ENCODE data around the gene PDE8A. TPM values are rescaled to one million over a fixed set of nuclear protein-coding genes. Genes with fewer than 3 reads are reported as not detected.

The PDE8A gene, protein sequence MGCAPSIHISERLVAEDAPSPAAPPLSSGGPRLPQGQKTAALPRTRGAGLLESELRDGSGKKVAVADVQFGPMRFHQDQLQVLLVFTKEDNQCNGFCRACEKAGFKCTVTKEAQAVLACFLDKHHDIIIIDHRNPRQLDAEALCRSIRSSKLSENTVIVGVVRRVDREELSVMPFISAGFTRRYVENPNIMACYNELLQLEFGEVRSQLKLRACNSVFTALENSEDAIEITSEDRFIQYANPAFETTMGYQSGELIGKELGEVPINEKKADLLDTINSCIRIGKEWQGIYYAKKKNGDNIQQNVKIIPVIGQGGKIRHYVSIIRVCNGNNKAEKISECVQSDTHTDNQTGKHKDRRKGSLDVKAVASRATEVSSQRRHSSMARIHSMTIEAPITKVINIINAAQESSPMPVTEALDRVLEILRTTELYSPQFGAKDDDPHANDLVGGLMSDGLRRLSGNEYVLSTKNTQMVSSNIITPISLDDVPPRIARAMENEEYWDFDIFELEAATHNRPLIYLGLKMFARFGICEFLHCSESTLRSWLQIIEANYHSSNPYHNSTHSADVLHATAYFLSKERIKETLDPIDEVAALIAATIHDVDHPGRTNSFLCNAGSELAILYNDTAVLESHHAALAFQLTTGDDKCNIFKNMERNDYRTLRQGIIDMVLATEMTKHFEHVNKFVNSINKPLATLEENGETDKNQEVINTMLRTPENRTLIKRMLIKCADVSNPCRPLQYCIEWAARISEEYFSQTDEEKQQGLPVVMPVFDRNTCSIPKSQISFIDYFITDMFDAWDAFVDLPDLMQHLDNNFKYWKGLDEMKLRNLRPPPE
- total RNA-seq (10 to 100 TPM; 24.7 to 32.3 TPM), polyA plus RNA-seq (1 to 10 TPM in 1 of 3 donors, under 1 TPM in 2; 0.90 to 3.0 (median 0.93) TPM), total RNA-seq (27.9 to 53.2 (median 40.6) reads per million in 6 experiments)

GRCh38 chr15:84981711-84982300, at the start of gene PDE8A:
PDE8A (plus strand) TSS chr15:84981856; CDS start chr15:84982163, 307 bp downstream.
- H3K4me3 Mint-ChIP-seq = peak within 1 kb of the TSS; percentile 89 to 97 (median 95)
- H3K27ac Mint-ChIP-seq = peak within 1 kb of the TSS; percentile 88 to 98 (median 96)
- peak; percentile 4 to 28 for ATAC-seq
- no peaks in the 10 kb centered on the region for H3K27me3 Mint-ChIP-seq
- no peaks in the 10 kb centered on the region for H3K36me3 Mint-ChIP-seq
- H3K9me3 Mint-ChIP-seq = peaks cover 0 to 2% (median 0%) of the 10 kb centered on the region in 9 donors
- peak; percentile 29 to 79 (median 58) for DNase-seq
- POLR2A ChIA-PET = interaction anchor here (0.8 to 2.7 kb wide), 7 partner anchors 50 to 411 kb away, joined by 3 to 15 read pairs (median 6); partner anchors contain the start of gene ZSCAN2
- peaks cover 10 to 50% (median 39%) of the 10 kb centered on the region in 4 donors for H3K4me1 Mint-ChIP-seq

DNA sequence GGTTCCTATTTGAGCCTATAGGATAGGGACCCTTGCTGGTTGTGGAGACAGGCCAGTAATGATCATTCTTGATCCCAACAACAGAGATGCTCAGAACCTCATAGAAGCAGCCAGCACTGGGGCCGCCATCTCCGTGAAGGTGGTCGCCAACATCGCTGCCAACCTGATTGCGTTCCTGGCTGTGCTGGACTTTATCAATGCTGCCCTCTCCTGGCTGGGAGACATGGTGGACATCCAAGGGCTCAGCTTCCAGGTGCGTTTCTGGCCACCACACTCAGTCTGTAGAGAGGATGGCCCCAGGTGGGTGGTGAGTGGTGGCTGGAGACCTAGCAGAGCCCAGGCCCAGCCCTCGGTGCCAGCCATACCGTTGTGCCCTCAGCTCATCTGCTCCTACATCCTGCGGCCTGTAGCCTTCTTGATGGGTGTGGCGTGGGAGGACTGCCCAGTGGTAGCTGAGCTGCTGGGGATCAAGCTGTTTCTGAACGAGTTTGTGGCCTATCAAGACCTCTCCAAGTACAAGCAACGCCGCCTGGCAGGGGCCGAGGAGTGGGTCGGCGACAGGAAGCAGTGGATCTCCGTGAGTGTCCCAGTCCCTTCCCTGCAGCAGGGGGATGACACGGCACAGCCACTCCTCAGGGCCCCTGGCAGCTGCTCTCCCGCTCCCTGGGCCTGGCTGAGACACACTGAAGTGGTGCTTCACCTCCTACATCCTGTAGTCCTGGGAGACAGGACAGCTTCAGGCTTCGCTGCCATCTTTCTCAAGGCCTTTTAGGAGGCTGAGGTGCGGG, 46.5 kb upstream of the PDE8A start:
- no peak overlapping the region for H3K27ac Mint-ChIP-seq

GRCh38 chr15:84937144-84937543, 44.5 kb upstream of the PDE8A start:
- peaks cover 0 to 6% (median 4%) of the 10 kb centered on the region in 5 donors for H3K27me3 Mint-ChIP-seq
- H3K27ac Mint-ChIP-seq = peak overlapping the region in 1 of 10 donors; percentile 68
- no peak for DNase-seq
- POLR2A ChIA-PET = no interaction called here
- no peaks in the 10 kb centered on the region for H3K9me3 Mint-ChIP-seq
- peaks cover 0 to 1% (median 0%) of the 10 kb centered on the region in 4 donors for H3K4me1 Mint-ChIP-seq
- H3K4me3 Mint-ChIP-seq = no peak overlapping the region
- ATAC-seq = no peak
- H3K36me3 Mint-ChIP-seq = no peaks in the 10 kb centered on the region

More for the DNA sequence above, 46.5 kb upstream of the PDE8A start:
- no peak for ATAC-seq
- Mint-ChIP-seq H3K4me3 (no peak overlapping the region), H3K27me3 (peaks cover 0 to 6% (median 4%) of the 10 kb centered on the region in 5 donors), H3K9me3 (no peaks in the 10 kb centered on the region), H3K36me3 (no peaks in the 10 kb centered on the region), H3K4me1 (peaks cover 0 to 1% (median 0%) of the 10 kb centered on the region in 4 donors)
- POLR2A ChIA-PET = no interaction called here
- DNase-seq = no peak

DNA sequence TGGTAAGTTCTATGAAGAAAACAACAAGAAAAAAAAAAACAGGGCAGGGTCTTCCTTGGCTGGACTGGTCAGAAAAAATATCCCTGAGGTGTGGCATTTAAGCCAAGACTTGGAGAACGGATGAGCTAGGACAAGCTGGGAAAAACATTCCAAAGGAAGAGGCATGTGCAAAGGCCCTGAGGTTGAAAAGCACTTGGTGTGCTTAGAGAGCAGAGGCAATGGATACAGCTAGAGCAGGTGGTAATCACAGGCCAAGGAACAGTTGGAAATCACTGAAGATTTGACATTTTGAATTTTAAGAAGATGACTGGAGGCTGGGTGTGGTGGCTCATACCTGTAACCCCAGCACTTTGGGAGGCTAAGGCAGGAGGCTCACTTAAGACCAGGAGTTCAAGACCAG, 42.9 kb upstream of the PDE8A start:
- H3K36me3 Mint-ChIP-seq = no peaks in the 10 kb centered on the region
- no peak overlapping the region for H3K27ac Mint-ChIP-seq
- POLR2A ChIA-PET = no interaction called here
- H3K27me3 Mint-ChIP-seq = peaks cover 0 to 6% (median 4%) of the 10 kb centered on the region in 5 donors
- no peak overlapping the region for H3K4me3 Mint-ChIP-seq
- no peak for DNase-seq
- ATAC-seq = no peak
- H3K9me3 Mint-ChIP-seq = no peaks in the 10 kb centered on the region
- no peaks in the 10 kb centered on the region for H3K4me1 Mint-ChIP-seq

DNA sequence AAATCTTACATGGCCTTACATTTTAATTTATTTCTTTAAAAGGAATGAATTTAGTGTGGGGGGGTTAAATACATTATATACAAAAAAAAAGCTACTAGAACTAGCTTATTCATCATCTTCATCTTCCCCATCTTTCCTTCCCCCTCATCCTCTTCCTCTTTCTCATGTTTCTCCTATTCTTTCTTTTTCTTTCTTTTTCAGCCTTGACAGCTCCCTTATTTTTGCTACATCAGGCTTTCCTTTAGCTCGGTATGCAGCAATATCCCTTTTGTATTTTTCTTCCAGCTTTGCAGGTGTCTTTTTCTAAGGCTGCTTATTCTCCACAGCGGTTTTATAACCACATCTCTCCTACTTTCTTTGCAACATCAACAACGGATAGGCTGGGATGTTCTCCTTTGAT, 41.3 kb upstream of the PDE8A start:
- DNase-seq (no peak), ATAC-seq (no peak)
- no peaks in the 10 kb centered on the region for H3K4me1 Mint-ChIP-seq
- H3K27ac Mint-ChIP-seq = no peak overlapping the region
- no peaks in the 10 kb centered on the region for H3K36me3 Mint-ChIP-seq
- H3K4me3 Mint-ChIP-seq = no peak overlapping the region
- POLR2A ChIA-PET = interaction anchor here (0.6 kb wide), 1 partner anchor 14 kb away, joined by 3 read pairs; no protein-coding TSS in a partner anchor
- H3K27me3 Mint-ChIP-seq = peaks cover 0 to 7% (median 4%) of the 10 kb centered on the region in 5 donors
- no peaks in the 10 kb centered on the region for H3K9me3 Mint-ChIP-seq

DNA sequence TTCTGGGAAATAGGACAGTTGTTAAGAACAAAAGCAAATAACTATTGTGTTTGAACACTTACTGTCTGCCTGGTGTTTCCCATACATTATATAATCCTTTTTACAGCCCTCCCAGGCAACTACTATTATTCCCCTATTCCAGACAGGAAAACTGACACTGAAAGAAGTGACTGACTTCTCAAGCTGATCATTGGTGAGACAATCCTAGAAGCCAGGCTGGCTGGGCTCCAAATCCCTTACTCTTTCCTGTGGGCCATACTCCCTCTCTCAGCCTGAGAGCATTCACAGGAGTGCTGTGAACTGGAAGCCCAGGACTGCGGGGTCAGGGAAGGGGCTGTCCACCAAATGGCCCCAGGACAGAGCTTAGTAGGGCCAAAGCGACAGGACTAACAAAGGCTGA, 39.2 kb upstream of the PDE8A start:
- H3K36me3 Mint-ChIP-seq = no peaks in the 10 kb centered on the region
- H3K9me3 Mint-ChIP-seq = no peaks in the 10 kb centered on the region
- ATAC-seq = no peak
- H3K27ac Mint-ChIP-seq = no peak overlapping the region
- peaks cover 0 to 7% (median 4%) of the 10 kb centered on the region in 5 donors for H3K27me3 Mint-ChIP-seq
- no peak overlapping the region for H3K4me3 Mint-ChIP-seq
- H3K4me1 Mint-ChIP-seq = no peaks in the 10 kb centered on the region
- POLR2A ChIA-PET = no interaction called here
- no peak for DNase-seq

GRCh38 chr15:84944311-84944710, 37.3 kb upstream of the PDE8A start:
- H3K36me3 Mint-ChIP-seq = peaks cover 0 to 2% (median 0%) of the 10 kb centered on the region in 3 donors
- POLR2A ChIA-PET = interaction anchor here (0.5 kb wide), 1 partner anchor 91 kb away, joined by 6 read pairs; no protein-coding TSS in a partner anchor
- no peaks in the 10 kb centered on the region for H3K9me3 Mint-ChIP-seq
- H3K4me1 Mint-ChIP-seq = no peaks in the 10 kb centered on the region
- DNase-seq (no peak), ATAC-seq (no peak)
- peak overlapping the region in 1 of 10 donors; percentile 15 for H3K27ac Mint-ChIP-seq
- no peak overlapping the region for H3K4me3 Mint-ChIP-seq
- H3K27me3 Mint-ChIP-seq = peaks cover 0 to 4% (median 1%) of the 10 kb centered on the region in 5 donors

DNA sequence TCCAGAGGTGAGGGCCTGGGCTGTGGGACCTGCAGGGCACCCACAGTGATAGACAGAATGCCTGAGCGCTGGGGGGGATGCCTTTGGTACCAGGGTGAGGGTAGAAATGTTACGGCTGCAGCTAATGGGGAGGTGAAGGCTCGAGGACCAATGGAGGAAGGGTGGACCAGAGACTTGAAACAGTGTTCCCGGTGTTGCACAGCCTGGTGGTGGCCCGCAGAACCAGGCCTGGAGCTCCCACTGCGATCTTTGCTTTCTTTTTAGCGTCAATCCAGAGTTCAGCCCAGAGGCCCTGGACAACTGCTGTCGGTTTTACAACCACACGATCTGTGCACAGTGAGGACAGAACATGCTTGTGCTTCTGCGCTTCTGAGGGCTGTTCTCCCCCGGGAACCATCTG, 36.8 kb upstream of the PDE8A start:
- H3K36me3 Mint-ChIP-seq = peaks cover 0 to 2% (median 0%) of the 10 kb centered on the region in 3 donors
- H3K27ac Mint-ChIP-seq = no peak overlapping the region
- POLR2A ChIA-PET = no interaction called here
- H3K9me3 Mint-ChIP-seq = no peaks in the 10 kb centered on the region
- H3K4me1 Mint-ChIP-seq = no peaks in the 10 kb centered on the region
- no peak overlapping the region for H3K4me3 Mint-ChIP-seq
- ATAC-seq = no peak
- peaks cover 0 to 7% (median 2%) of the 10 kb centered on the region in 5 donors for H3K27me3 Mint-ChIP-seq
- no peak for DNase-seq

DNA sequence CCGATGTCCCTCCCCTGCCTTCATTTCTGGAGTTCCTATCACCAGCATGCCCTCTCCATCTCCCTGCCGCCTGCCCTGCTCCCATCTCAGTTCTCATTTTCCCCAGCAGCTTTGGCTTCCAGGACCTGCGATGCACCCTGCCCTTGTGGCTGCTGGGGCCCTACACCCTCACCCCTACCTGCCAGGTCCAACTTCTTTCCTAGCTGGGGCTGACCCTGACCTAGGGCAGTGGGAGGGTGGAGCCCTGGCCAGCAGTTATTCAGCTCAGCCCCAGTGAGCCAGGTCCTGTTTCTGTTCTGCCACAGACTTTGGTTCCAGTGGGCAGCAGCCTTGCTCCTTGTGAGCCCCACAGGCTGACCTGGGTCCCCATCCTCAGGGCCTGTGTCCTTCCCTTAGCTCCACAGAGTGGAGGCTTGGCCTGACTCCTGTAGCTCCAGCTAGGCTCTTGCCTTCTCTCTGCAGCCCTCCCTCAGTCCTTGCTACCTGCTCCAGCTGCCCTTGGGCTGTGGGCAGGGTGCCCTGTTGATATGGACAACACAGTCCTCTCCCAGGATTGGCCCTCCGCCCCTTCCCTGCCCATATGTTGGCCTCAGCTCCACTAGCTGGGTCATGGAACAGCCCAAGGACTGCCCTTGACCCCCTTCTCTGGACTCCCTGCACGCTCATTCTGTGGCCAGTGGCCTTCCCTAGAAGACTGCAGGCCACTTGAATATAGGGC, 34.7 kb upstream of the PDE8A start:
- no peak overlapping the region for H3K27ac Mint-ChIP-seq

GRCh38 chr15:84947947-84948830, 33.5 kb upstream of the PDE8A start:
- Mint-ChIP-seq H3K27ac (no peak overlapping the region), H3K9me3 (no peaks in the 10 kb centered on the region)
- no peak for ATAC-seq

More for the DNA sequence above, 34.7 kb upstream of the PDE8A start:
- DNase-seq = no peak
- no peak for ATAC-seq
- POLR2A ChIA-PET = no interaction called here
- H3K4me3 Mint-ChIP-seq = no peak overlapping the region
- H3K36me3 Mint-ChIP-seq = peaks cover 0 to 2% (median 0%) of the 10 kb centered on the region in 3 donors
- H3K27me3 Mint-ChIP-seq = peaks cover 0 to 10% (median 2%) of the 10 kb centered on the region in 5 donors
- H3K9me3 Mint-ChIP-seq = no peaks in the 10 kb centered on the region
- H3K4me1 Mint-ChIP-seq = no peaks in the 10 kb centered on the region

More at GRCh38 chr15:84947947-84948830, 33.5 kb upstream of the PDE8A start:
- Mint-ChIP-seq H3K27me3 (peaks cover 0 to 10% (median 2%) of the 10 kb centered on the region in 5 donors), H3K4me3 (no peak overlapping the region), H3K36me3 (peaks cover 0 to 2% (median 0%) of the 10 kb centered on the region in 3 donors), H3K4me1 (no peaks in the 10 kb centered on the region)
- POLR2A ChIA-PET = no interaction called here
- DNase-seq = no peak

All from naive thymus-derived CD8-positive, alpha-beta T cell (primary cell).